ENCODE measurements around the gene TMEM247. TPM values are rescaled to one million over a fixed set of nuclear protein-coding genes. Genes with fewer than 3 reads are reported as not detected.

TMEM247 gene
- total RNA-seq, 1 donor from 2014 or later = not detected

GRCh38 chr2:46492301-46492700, 12.9 kb downstream of the TMEM247 start:
- Histone ChIP-seq H3K9me3 (no peaks in the 10 kb centered on the region), H3K27me3 (no peaks in the 10 kb centered on the region), H3K4me3 (no peak overlapping the region), H3K36me3 (no peaks in the 10 kb centered on the region), H3K4me1 (peaks cover 43% of the 10 kb centered on the region), H3K27ac (no peak overlapping the region)
- TF ChIP-seq POLR2A (IDR thresholded peaks at IDR 0.05) (no peak), POLR2AphosphoS5 (IDR thresholded peaks at IDR 0.05; ENCODE audit: insufficient read depth in 1 of 2, low read depth in 1 of 2) (no peak), CTCF (IDR thresholded peaks at IDR 0.05) (no peak)
- intact Hi-C loops (cut with DNase I) = no loop called here
- DNase-seq (ENCODE audit: extremely low spot score in 2 of 2) = peak; percentile 54 to 61

- Histone ChIP-seq H3K36me3 (no peaks in the 10 kb centered on the region), H3K27me3 (no peaks in the 10 kb centered on the region), H3K27ac (no peak overlapping the region), H3K4me3 (no peak overlapping the region), H3K4me1 (peaks cover 32% of the 10 kb centered on the region), H3K9me3 (no peaks in the 10 kb centered on the region)
- intact Hi-C loops (cut with DNase I) = no loop called here
- DNase-seq (ENCODE audit: extremely low spot score in 2 of 2) = peak; percentile 19 to 58
- TF ChIP-seq CTCF (IDR thresholded peaks at IDR 0.05) (no peak), POLR2A (IDR thresholded peaks at IDR 0.05) (no peak), POLR2AphosphoS5 (IDR thresholded peaks at IDR 0.05; ENCODE audit: insufficient read depth in 1 of 2, low read depth in 1 of 2) (no peak)
Measured at GRCh38 chr2:46493241-46493970, 14.0 kb downstream of the TMEM247 start.

- Histone ChIP-seq H3K27ac (no peak overlapping the region), H3K36me3 (no peaks in the 10 kb centered on the region), H3K9me3 (no peaks in the 10 kb centered on the region), H3K4me1 (peaks cover 27% of the 10 kb centered on the region), H3K27me3 (no peaks in the 10 kb centered on the region), H3K4me3 (no peak overlapping the region)
- DNase-seq (ENCODE audit: extremely low spot score in 2 of 2) = peak; percentile 62 to 91
- no peak for TF ChIP-seq POLR2A (IDR thresholded peaks at IDR 0.05)
- TF ChIP-seq CTCF (IDR thresholded peaks at IDR 0.05) = no peak
- no peak for TF ChIP-seq POLR2AphosphoS5 (IDR thresholded peaks at IDR 0.05; ENCODE audit: insufficient read depth in 1 of 2, low read depth in 1 of 2)
- intact Hi-C loops (cut with DNase I) = no loop called here
Measured at GRCh38 chr2:46493971-46494250, 14.5 kb downstream of the TMEM247 start.

- intact Hi-C loops (cut with DNase I) = no loop called here
Measured at GRCh38 chr2:46494596-46494995, 15.2 kb downstream of the TMEM247 start.

More at GRCh38 chr2:46494596-46494995, 15.2 kb downstream of the TMEM247 start:
- H3K4me1 ChIP-seq = peaks cover 26% of the 10 kb centered on the region
- H3K27ac ChIP-seq = no peak overlapping the region
- H3K9me3 ChIP-seq = no peaks in the 10 kb centered on the region
- TF ChIP-seq POLR2A (IDR thresholded peaks at IDR 0.05) (no peak), CTCF (IDR thresholded peaks at IDR 0.05) (no peak), POLR2AphosphoS5 (IDR thresholded peaks at IDR 0.05; ENCODE audit: insufficient read depth in 1 of 2, low read depth in 1 of 2) (no peak)
- H3K36me3 ChIP-seq = no peaks in the 10 kb centered on the region
- H3K27me3 ChIP-seq = no peaks in the 10 kb centered on the region
- H3K4me3 ChIP-seq = no peak overlapping the region
- DNase-seq (ENCODE audit: extremely low spot score in 2 of 2) = peak; percentile 54 to 77
